Esophagus muscularis mucosa (tissue), 4 donors: ENCODE data around the gene P4HTM. TPM values are rescaled to one million over a fixed set of nuclear protein-coding genes. Genes with fewer than 3 reads are reported as not detected.

Source experiments
- DNase-seq: peaks from one replicate; pipeline ENCODE4 v3.0.0-alpha.2; 2017; ENCODE audit errors: extremely low spot score
- H3K27ac ChIP-seq, 4 donors: fragments of 200-600 bp; sonication (generic); replicated peaks in 1 of 4; 1 replicate in 3 of 4; 2 replicates in 1 of 4; pipeline ENCODE4 v1.5.1; 2016 to 2019; ENCODE audit warnings: mild to moderate bottlenecking in 1 of 4
- H3K27me3 ChIP-seq, 4 donors: fragments of 200-600 bp; sonication (generic); one replicate each; pipeline versions ENCODE4 v1.5.1 to v1.6.0; 2016 to 2019
- H3K36me3 ChIP-seq, 4 donors: fragments of 200-600 bp; sonication (generic); one replicate each; pipeline ENCODE4 v1.5.1; 2016 to 2019
- H3K4me1 ChIP-seq, 4 donors: fragments of 200-600 bp; sonication (generic); one replicate each; pipeline ENCODE4 v1.5.1; 2016 to 2019
- H3K4me3 ChIP-seq, 4 donors: fragments of 200-600 bp; sonication (generic); 1 replicate in 2 of 4; 2 replicates in 2 of 4; pipeline ENCODE4 v1.5.1; 2016 to 2019; ENCODE audit warnings: mild to moderate bottlenecking in 4 of 4, moderate library complexity in 1 of 4
- H3K9me3 ChIP-seq, 4 donors: fragments of 200-600 bp; sonication (generic); 1 replicate in 3 of 4; 2 replicates in 1 of 4; pipeline ENCODE4 v1.5.1; 2016 to 2019
- CTCF ChIP-seq, 3 experiments: fragments of 200-600 bp in 2 of 3; fragments of 450-650 bp in 1 of 3; sonication (generic) in 2 of 3; IDR thresholded peaks; one replicate each; pipeline ENCODE4 v1.5.1; 2017 to 2019; ENCODE audit warnings: antibody characterized with exemption in 3 of 3, mild to moderate bottlenecking in 2 of 3, moderate library complexity in 1 of 3
- EP300 ChIP-seq: sonication (generic); formaldehyde crosslinking; IDR thresholded peaks from one replicate; pipeline ENCODE4 v1.6.1; 2017; ENCODE audit warnings: antibody characterized with exemption
- POLR2A ChIP-seq: fragments of 450-650 bp; IDR thresholded peaks from one replicate; pipeline ENCODE4 v1.6.1; 2017; ENCODE audit warnings: antibody characterized with exemption, moderate library complexity, mild to moderate bottlenecking, low read depth
- POLR2AphosphoS5 ChIP-seq, 2 donors: sonication (generic); formaldehyde crosslinking; IDR thresholded peaks; one replicate each; pipeline ENCODE4 v1.6.1; 2017; ENCODE audit warnings: antibody characterized with exemption in 2 of 2
- WGBS: methylation state at CpG from one replicate; pipeline ENCODE4 v1.1.5; 2018; 5-methylcytosine and 5-hydroxymethylcytosine counted together
- intact Hi-C: fragments of 100-400 bp; cut with DNase I; formaldehyde crosslinking; loops from one replicate; pipeline ENCODE4 v1.15.1; 2023
- total RNA-seq, 4 donors: library from RNA; depleted of rRNA; stranded (reverse); fragments of >200 nt; gene quantifications; one replicate each; pipeline versions ENCODE4 v1.1.0 to v1.2.1, GENCODE V29; 2016

Gene P4HTM
- total RNA-seq, 4 donors from 2014 or later, result 25.3 to 46.4 (median 35.2) TPM

- TF ChIP-seq POLR2A, result no peak
- no peak for TF ChIP-seq CTCF (IDR thresholded peaks at IDR 0.05)
- no peak for TF ChIP-seq EP300
- TF ChIP-seq POLR2AphosphoS5 (IDR thresholded peaks at IDR 0.05), result no peak
- H3K4me3 ChIP-seq, result peak overlapping the region; percentile 81 to 98 (median 89)
- peaks cover 46 to 63% (median 50%) of the 10 kb centered on the region in 4 donors for H3K4me1 ChIP-seq
- intact Hi-C loops, result no loop called here
- 60% methylated on average over 12 of the region's 12 CpGs for WGBS
- no peak for DNase-seq
- no peaks in the 10 kb centered on the region for H3K27me3 ChIP-seq
- peaks cover 20 to 40% (median 37%) of the 10 kb centered on the region in 4 donors for H3K36me3 ChIP-seq
- H3K27ac ChIP-seq, result peak overlapping the region; percentile 98 to 100 (median 100)
- H3K9me3 ChIP-seq, result no peaks in the 10 kb centered on the region
Observed at GRCh38 chr3:49019941-49020329, 29.9 kb downstream of the P4HTM start.

- intact Hi-C loops, result no loop called here
- 10% methylated on average over 5 of the region's 51 CpGs for WGBS
- H3K4me1 ChIP-seq, result peaks cover 48 to 70% (median 57%) of the 10 kb centered on the region in 4 donors
Observed at GRCh38 chr3:49020330-49021212, 30.5 kb downstream of the P4HTM start.

GRCh38 chr3:49021213-49021812, 31.3 kb downstream of the P4HTM start:
- Histone ChIP-seq H3K27ac (peak overlapping the region; percentile 98 to 100 (median 100)), H3K36me3 (peaks cover 20 to 40% (median 37%) of the 10 kb centered on the region in 4 donors), H3K27me3 (no peaks in the 10 kb centered on the region), H3K9me3 (no peaks in the 10 kb centered on the region), H3K4me1 (peaks cover 48 to 76% (median 61%) of the 10 kb centered on the region in 4 donors), H3K4me3 (peak overlapping the region; percentile 81 to 98 (median 89))
- WGBS, result 0% methylated on average over 11 of the region's 60 CpGs
- intact Hi-C loops, result no loop called here
- peak; percentile 100 for DNase-seq
- TF ChIP-seq EP300 (no peak), POLR2AphosphoS5 (IDR thresholded peaks at IDR 0.05) (peak; percentile 96 to 98), POLR2A (peak; percentile 90), CTCF (IDR thresholded peaks at IDR 0.05) (no peak)

More at GRCh38 chr3:49020330-49021212, 30.5 kb downstream of the P4HTM start:
- no peak for DNase-seq
- no peaks in the 10 kb centered on the region for H3K27me3 ChIP-seq
- peak overlapping the region; percentile 98 to 100 (median 100) for H3K27ac ChIP-seq
- no peaks in the 10 kb centered on the region for H3K9me3 ChIP-seq
- TF ChIP-seq POLR2A (no peak), CTCF (IDR thresholded peaks at IDR 0.05) (no peak), EP300 (no peak), POLR2AphosphoS5 (IDR thresholded peaks at IDR 0.05) (no peak)
- H3K36me3 ChIP-seq, result peaks cover 20 to 40% (median 37%) of the 10 kb centered on the region in 4 donors
- peak overlapping the region; percentile 81 to 98 (median 89) for H3K4me3 ChIP-seq

GRCh38 chr3:49021813-49022687, 32.0 kb downstream of the P4HTM start, which contains the start of gene NDUFAF3:
NDUFAF3 (plus strand) TSS chr3:49022121; CDS start chr3:49022145, 24 bp downstream.
- H3K9me3 ChIP-seq, result no peaks in the 10 kb centered on the region
- intact Hi-C loops, result no loop called here
- peak; percentile 74 for TF ChIP-seq POLR2A
- TF ChIP-seq EP300, result no peak
- peak; percentile 97 to 98 (median 97) for TF ChIP-seq CTCF (IDR thresholded peaks at IDR 0.05)
- TF ChIP-seq POLR2AphosphoS5 (IDR thresholded peaks at IDR 0.05), result peak; percentile 90 to 94
- peak within 1 kb of the TSS; percentile 98 to 100 (median 100) for H3K27ac ChIP-seq
- peak within 1 kb of the TSS; percentile 81 to 98 (median 89) for H3K4me3 ChIP-seq
- peaks cover 48 to 74% (median 59%) of the 10 kb centered on the region in 4 donors for H3K4me1 ChIP-seq
- no peaks in the 10 kb centered on the region for H3K27me3 ChIP-seq
- 0% methylated on average over 1 of the region's 83 CpGs for WGBS
- DNase-seq, result peak; percentile 95
- H3K36me3 ChIP-seq, result peaks cover 20 to 42% (median 41%) of the 10 kb centered on the region in 4 donors
